Hepatic stellate cell (primary cell): Measurements from ENCODE around the gene ARFIP2.
A peak's percentile ranks its signal among the peaks of the same experiment; 100 is the strongest.

Source experiments
- DNase-seq: peaks from one replicate; pipeline ENCODE4 v3.0.0; 2011; ENCODE audit warnings: low spot score

Gene ARFIP2

DNA sequence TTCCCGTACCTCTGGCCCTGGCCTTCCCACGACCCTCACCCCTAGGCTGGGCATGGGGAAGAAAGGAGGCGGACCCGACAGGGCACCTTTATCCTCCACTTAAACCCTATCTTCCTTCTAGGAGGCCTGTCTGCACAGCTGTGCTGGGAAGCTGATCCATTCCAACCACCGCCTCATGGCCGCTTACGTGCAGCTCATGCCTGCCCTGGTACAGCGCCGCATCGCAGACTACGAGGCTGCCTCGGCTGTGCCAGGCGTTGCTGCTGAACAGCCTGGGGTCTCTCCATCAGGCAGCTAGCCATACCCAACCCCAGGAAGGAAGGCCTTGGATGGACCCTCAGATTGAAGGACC lies 769 bp upstream of the ARFIP2 start:
- no peak for DNase-seq

DNA sequence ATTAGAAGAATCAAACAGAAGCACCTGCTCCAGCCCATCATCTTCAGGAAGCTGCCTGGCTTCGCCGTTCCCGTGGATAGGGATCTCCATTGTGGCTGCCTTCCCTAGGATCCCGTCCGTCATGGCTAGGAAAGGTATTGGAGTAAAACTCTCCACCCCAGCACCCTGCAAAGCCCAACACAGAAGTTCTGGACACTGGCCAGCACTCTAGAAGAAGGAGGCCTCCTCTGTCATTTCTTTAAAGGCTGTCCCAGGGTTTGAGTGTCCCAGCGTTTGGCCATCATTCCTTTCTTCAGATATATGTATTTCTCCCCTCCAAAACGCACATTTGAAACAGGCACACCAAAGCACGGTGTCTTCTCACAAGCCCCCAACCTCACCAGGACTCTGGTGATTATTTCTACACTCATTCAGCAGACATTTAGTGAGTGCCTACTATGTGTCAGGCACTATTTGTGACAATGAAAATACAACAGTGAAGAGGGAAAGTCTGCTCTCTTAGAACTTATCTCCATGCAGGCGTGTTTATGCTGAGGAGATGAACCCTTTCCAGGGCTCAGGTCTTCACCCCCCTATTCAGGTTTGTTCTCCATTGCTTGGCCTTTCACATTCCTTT lies 724 bp downstream of the ARFIP2 start:
- DNase-seq: peak; percentile 27

DNA sequence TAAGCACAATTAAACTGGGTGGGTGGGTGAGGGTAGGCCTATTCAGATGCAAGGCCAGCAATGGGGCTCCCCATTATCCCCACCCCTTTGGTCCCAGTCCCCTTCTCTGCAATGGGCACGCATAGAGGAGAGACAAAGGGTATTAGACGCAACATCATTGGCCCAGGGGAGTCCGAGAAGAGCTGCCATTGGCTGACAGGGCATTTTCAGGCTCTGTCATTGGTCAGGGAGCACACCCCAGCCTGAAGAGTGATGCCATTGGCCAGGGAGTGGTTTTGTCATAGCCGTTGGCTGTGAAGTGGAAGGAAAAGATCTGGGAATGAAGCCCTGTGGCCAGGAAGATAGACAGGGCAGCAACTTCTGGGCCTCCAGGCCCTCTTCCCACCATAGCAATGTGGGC lies 4.6 kb downstream of the ARFIP2 start:
- no peak for DNase-seq

DNA sequence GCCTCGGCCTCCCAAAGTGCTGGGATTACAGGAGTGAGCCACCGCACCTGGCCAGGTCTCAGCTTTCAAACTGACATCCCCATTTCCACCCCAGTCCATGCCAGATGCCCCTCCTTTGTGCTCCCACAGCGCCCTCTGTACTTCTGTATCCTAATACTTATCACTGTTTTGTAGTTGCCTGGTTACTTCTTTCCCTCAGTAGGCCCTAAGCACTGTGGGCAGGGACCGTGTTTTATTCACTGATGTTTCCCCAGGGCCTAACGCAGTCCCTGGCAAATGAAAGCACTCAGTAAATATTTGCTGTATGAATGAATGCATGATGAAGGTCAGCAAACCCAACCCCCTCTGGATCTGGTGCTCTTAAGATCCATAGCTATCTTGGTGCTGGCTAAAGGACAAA lies 5.2 kb downstream of the ARFIP2 start:
- no peak for DNase-seq

DNA sequence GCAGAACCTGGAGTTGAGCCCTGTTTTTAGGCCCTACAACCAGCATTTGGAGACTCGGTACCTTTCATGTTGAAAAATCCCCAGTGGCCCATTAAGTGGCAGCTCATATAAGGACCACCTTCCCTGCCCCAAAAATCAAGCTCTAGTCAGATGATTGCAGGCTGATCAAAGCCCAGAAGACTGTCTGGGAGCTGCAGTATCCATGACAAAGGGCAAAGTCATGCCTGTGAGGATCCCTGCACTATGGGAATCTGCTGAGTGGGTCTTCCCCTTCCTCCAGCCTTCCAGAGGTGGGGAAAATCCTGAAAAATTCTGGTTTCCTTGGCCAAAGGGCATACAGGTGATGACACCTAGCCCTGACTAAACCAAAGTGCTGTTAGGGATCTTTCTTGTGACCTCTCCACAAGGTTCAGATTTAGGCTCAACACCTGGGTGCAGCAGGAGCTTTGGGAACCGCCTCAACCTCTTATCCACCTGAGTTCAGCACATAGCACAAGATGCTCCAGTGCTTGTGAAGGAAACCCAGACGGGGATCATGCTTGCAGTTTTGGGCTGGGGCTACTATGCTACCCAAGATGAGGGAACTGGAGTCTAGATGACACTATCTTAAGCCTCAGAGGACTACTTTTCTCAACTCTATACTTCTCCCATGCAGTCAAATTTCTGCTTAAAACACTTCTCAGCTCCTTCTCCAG lies 6.2 kb downstream of the ARFIP2 start:
- peak; percentile 24 for DNase-seq

DNA sequence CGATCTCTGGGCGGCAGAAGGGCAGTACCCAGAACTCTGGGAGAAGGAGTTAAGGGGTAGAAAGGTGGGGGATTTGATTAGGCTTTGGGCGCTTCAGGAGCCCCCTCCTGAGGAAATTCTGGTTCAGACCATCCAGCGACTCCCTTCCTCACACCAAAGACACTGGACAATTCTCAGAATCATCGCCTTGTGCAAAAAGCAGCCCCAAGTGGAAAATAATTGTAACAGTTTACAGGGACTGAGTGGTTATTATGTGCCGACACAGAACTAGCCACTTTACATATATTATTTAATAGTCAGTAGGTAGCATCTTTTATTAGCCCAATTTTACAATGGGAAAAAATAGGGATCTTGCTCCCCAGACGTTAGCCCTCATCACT lies 6.7 kb downstream of the ARFIP2 start:
- DNase-seq: no peak

DNA sequence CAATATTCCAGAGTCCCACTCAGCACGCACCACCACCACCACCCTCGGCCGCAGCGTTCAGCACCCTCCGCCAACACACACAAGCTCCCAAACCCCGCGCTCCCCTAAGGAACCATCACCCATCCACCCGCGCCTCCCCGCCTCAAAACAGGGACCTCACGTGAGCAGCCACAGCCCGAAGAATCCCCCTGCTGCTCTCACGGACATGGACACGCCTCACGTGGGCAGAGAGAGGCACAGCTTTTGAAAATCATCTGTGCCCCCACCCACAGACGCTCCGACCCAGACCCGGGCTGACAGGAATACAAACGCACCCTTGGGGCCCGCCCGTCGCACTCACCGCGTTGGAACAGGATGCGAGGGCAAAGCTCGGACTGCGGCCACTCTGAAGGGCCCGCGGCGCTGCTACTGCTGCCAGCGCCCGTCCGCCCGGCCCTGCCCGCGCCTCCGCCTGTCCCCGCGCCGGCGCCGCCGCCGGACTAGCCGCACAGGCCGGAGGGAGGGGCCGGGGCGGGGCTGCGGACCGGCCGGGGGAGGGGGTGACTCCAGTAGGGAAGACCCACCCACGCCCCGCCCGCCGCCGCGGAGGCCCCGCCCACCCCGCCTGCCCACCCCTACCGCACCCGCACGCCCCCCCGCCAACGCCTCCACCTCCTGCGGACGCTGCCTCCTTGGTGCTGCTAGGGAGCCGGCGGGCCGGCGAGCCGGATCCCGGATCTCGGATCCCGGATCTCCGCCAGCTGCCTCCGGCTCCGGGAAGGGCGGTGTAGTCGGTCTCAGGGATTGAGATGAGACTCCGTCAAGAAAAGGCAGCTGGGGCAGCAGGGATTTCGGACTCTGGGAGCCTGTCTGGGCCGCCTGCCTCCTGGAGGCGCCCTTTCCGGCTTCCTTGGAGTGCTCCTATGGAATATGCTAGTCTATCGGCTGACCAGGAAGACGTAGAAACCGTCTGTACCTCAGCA lies 7.4 kb downstream of the ARFIP2 start, which contains the start of gene TRIM3:
TSS of gene TRIM3 (minus strand) at position 491 of the 962 bp plus-strand sequence. CDS start 8,246 bp downstream, outside the sequence.
- DNase-seq: peak; percentile 97

DNA sequence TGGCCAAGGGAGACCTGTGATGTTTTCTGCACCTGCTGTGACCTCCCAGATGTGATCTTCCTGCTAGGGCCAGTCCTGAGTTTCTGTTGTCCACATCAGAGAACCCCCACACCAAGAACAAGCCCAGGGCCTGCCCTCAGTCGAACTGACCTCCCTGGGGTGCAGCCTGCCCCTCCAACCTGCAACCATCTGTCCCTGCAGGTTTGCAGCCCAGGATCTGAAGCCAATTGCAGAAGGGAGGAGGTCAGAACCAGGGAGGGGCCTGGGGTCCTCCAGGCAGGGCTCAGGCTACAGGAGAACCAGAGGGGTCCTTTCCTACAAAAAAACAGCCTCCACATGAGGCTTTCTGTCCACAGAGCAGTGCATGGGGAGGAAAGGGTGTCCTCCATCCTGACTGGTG lies 8.2 kb downstream of the ARFIP2 start:
- no peak for DNase-seq

DNA sequence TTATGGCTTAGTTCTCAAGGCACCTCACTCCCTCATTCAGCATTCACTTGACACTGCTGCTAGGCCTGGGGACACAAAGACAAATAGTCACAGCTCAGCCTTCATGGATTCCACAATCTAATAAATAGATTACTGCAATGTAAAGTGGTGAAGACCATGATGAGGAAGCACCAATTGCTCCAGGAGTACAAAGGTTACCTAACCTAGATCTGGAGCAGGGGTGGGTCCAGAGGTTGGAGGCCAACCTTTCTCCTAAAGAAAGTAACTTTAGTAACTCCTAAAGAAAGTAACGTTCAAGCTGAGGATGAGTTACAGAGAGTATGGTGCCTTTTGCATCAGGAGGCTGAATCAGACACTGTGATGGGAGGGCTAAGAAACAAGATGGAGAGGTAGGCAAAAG lies 11.5 kb downstream of the ARFIP2 start:
- DNase-seq: no peak

DNA sequence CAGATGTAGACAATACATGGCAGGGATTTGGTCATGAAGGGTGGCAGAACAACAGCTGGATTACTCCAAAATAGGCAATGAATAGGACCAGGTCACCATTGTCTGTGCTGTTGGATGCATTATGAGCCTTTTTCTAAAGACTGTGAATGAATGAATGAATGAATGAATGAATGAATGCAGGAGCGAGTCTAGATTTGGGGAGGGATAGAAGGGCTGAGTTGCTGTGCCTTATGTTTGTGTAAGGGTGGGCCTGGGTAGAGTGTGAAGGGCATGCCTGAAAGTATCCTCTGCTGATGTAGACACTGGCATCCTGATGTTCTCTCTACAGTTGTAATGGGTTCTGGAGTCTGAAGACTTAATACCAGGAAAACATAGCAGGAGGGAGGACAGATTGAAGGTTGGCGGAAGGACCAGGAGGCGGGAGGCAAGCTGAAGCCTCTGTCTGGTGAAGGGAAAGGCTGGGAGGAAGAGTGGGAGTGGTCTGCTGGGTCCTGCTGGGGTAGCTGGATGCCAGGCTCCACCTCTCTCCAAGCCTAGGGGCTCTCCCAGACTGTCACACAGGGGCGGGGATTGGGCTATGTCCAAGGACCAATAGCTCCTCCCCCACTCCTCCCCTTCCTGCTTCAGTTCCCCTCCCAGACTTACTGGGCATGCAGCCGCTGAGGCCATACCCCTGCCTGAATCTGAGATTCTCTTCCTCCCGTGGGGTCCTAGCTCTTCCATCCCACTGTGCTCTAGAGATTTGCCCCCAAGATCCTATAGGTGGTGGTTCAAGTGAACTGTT lies 12.2 kb downstream of the ARFIP2 start:
- DNase-seq: peak; percentile 92

DNA sequence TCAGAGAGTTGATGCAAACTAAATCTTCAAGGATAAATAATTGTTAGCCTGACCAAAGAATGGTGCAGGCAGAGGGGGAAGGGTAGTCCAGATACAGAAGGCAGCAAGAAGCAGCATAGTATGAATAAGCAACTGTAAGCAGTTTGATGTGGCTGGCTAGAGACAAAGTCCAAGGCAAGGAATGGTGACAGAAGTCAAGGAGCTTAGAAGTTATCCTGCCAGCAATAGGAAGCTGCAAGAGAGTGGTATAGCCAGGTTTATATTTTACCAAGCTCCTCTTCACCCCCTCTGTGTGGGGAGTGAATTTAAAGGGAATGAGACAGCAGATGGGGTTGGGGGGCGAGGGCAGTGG lies 22.1 kb downstream of the ARFIP2 start:
- no peak for DNase-seq

DNA sequence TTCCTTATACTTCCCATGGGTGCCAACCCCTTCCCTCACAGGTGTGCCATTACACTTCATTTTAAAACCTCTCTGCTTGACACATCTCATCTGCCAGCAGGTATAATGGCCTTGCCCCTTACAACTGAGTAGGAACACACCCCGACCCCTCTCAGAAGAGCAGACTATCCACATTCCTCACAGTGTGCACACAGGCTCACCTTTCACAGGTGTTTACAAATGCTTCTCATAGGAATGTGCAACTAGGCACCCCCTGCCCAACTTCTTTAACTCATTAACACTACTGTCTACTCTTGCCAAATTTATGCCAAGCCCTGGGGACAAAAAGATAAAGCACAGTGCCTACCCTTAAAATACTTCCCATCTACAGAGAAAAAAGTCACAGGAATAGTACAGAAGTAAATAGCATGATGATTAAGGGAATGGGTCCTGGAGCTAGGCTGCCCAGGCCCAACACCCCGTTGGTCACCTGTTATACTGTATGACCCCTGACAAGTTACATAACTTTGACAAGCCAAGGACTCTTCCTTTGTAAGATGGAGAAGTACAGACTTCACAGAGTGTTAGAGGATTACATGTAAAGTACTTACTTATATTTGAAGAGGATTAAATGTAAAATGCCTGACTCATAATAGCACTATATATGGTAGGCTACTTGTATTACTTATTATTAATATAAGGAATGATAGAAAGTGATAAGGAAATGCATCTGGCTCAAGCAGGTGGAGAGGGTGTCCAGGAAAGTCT lies 22.6 kb downstream of the ARFIP2 start:
- no peak for DNase-seq

DNA sequence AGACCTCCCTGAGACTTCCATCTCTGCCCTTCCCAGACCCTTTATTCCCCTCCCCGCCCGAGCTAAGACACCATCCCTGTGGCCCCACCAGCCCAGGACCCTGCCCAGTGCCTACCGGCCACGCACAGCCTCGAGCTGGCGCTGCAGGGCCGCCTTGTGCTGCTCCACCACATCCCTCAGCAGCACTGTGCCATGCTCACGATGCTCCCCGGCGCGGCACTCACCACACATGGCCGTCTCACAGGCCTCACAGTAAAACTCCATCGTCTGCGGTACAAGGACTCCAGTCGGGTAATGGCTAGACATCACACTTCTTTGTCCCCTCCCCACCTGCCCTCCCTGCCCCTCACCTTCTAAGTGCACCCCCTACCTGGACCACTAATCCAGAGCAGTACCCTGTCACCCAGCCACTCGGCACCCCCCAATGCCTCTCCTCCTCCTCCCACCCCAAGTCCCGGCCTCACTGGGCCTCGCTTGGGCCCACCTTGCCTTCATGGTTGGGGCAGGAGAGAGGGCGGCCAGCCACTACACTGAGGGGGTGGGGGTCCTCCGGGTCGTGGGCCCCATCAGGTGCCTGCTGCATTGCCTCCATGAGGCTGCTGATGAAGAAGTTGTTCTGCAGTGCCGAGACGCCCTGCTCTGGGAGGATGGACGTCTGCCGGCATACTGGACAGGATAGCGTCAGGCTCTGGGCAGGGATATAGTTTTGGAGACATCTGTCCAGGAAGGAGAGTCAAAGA lies 23.4 kb downstream of the ARFIP2 start:
- no peak for DNase-seq

DNA sequence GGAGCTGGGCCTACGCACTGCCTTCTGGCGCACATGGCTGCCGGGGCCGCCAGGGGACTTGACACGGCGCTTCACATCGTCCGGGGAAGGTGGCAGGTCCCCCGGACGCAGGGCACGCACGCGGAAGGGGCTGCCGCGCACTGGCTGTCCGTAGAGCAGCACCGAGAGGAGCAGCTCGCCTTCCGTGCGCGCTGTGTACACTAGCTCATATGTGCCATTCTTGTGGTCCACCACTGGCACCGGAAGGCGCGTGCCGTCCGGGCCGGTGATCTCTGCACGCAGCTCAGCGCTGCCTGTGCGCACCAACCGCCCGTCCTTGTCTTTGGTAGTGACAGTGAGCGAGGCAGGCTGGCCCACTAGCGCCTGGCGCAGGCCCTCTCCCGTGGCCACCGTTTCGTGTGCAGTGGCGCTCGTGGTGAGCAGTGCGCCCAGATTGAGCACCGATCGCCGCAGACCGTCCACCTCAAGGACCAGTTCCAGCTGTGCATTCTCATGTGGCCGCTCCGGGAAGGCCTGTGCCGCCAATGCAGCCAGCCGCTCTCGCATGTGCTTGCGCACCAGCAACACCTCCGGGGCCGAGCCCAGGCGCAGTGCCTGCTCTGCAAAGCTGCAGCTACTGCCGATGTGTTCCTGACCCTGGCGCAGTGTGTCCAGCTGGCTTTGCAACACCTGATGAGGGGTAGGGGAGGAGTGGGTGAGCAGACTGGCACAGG lies 24.6 kb downstream of the ARFIP2 start:
- DNase-seq: no peak

DNA sequence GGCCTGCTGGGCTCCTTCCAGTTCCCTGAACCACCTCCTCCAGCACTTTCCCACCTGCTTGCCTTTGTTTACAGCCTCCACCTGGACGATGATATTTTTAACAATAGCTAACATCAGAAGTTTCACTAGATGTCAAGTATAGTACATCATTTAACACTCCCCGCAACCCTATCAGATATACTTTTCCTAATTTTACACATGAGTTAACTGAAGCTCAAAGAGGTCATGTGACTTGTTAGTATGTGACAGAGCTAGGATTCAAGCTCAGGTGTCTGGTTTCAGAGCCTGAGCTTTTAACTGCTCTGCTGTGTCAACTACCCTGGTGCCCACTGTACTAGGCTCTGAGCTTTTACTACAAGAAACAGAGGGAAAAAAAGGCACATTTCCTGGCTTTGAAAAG lies 26.1 kb downstream of the ARFIP2 start:
- DNase-seq: no peak

DNA sequence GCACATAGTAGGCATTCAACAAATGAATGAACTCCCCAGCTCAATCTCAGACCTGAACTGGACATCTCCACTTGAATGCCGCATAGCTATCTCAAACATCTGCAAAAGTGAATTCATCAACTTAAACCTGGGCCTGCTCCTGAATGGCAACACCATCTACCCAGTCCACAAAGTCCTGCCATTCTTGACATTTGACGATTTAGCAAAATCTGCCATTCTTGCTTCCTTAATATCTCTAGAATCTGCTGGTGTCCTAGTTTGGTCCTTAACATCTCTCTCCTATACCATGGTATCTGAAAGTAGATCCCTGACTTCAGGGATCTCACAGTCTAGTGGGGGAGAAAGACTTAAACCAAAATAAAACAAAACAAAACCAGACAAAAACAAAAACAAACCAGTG lies 28.0 kb downstream of the ARFIP2 start:
- DNase-seq: no peak

DNA sequence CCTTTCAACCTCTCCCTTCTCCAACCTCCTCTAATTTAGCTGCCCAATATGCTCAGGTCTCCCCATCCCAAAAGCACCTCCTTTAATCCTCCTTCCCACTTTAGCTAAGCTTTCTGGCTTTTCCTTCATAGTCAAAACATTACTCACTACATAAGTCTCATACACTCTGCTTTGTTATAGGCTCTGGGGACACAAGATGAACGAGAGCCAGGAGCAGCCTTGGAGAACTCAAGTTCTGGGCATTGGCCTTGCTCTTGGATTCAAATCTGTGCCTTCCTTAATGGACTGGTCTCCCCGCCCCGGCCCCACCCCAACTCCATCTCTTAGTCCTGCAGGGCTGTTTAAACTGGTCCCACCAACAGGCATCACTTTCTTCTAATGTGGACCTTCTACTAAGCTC lies 28.9 kb downstream of the ARFIP2 start:
- DNase-seq: peak; percentile 41

DNA sequence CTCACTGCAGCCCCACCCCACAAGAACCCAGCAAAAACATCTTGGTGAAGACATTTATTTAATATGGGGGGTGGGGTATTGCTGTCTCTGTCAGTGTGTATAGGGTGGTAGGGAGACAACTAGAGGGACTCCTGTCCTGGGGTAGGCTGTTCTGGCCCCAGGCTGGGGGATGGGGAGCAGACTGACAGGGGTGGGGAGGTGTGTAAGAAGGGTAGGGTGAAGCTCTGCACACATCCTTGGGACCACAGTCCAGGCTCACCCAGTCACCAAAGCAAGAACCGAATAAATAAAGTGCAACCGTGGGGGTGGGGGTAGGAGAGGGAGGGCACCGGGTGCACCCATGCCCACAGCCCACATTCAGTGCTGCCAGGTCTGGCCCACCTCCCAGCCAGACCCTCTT lies 32.6 kb downstream of the ARFIP2 start:
- DNase-seq: no peak

DNA sequence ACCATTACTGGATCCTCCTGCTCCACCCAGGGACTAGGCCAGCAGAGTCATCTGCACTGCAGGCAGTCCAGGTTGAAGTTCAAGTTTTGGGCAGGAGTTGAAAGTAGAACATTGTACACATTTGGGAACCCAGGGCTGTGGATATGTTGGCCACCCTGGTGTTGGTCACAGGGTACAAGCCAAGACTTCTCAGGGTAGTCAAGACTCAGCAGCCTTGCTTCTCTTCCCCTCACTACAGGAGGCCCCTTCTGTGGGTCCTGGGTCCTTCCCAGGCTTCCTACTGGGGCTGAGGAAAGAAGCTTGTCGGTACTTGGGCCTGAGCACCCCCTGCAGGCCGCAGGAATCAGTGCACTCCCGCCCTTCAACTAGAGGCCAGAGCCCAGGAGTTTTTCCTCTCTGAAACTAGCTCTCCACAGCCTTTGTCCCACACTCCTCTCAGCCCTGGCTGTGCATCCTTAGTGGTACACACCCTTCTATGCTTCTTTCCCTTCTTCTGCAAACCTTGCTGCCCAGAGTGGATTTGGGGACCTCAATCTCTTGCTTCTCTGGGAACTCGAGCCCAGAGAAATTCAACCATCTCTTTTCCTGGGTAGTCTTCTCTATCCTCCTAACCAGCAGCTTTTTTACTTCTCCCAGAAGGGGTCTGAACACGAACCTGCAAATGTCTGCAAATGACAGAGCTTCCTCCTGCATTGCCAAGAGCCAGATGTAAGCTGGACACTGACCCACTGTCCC lies 37.7 kb downstream of the ARFIP2 start:
- DNase-seq: peak; percentile 77
